ENCODE measurements around the gene PPM1G.

- TF ChIP-seq YY1 (IDR thresholded peaks at IDR 0.05; ENCODE audit: extremely low read depth, insufficient replicate concordance, low read depth, low read length) = no peak
- TF ChIP-seq MAX (IDR thresholded peaks at IDR 0.05) = no peak
- no peak for TF ChIP-seq POLR2A (IDR thresholded peaks at IDR 0.05; ENCODE audit: borderline replicate concordance, extremely low read depth, insufficient read depth, insufficient read length)
- no peak for TF ChIP-seq CTCF (IDR thresholded peaks at IDR 0.05 in 2 of 3, conservative IDR thresholded peaks at IDR 0.05 in 1 of 3; ENCODE audit: borderline replicate concordance in 1 of 3, insufficient read depth in 1 of 3, low read depth in 2 of 3, low read length in 2 of 3)
- no peak for TF ChIP-seq POLR2AphosphoS5 (IDR thresholded peaks at IDR 0.05; ENCODE audit: low read depth, low read length)
- TF ChIP-seq EZH2phosphoT487 (IDR thresholded peaks at IDR 0.05; ENCODE audit: borderline replicate concordance) = no peak
These were observed 73.2 kb downstream of the PPM1G start for GRCh38 chr2:27336173-27336572.

All from HCT116 (cell line).